Measurements from ENCODE around the gene DRC1. TPM values are rescaled to one million over a fixed set of nuclear protein-coding genes. Genes with fewer than 3 reads are reported as not detected.

The DRC1 gene
- total RNA-seq, 1 experiment from 2014 or later, result not detected

- Histone ChIP-seq H3K79me2 (ENCODE audit: insufficient read depth, low read length) (no peaks in the 10 kb centered on the region), H3K4me1 (ENCODE audit: control insufficient read depth in 1 of 2, insufficient read depth in 2 of 2, low read length in 2 of 2) (peaks cover 0 to 19% of the 10 kb centered on the region in 2 experiments; a peak in 2 of 4 replicates), H3K9me3 (ENCODE audit: control insufficient read depth in 1 of 2, insufficient read depth in 1 of 2, low read depth in 1 of 2, low read length in 2 of 2) (no peaks in the 10 kb centered on the region), H3K9ac (ENCODE audit: low read length) (no peak overlapping the region), H2AFZ (ENCODE audit: low read depth, low read length, poor library complexity, severe bottlenecking) (no peak overlapping the region), H3K27me3 (ENCODE audit: insufficient read depth, low read length) (no peaks in the 10 kb centered on the region), H3K4me3 (replicated peaks in 1 of 2; ENCODE audit: low read depth in 1 of 2, low read length in 2 of 2) (no peak overlapping the region), H3K9me2 (ENCODE audit: insufficient read depth) (no peaks in the 10 kb centered on the region), H3K27ac (ENCODE audit: low read depth, low read length) (no peak overlapping the region), H4K20me1 (ENCODE audit: insufficient read depth) (no peaks in the 10 kb centered on the region), H3K36me3 (ENCODE audit: control insufficient read depth in 1 of 2, insufficient read depth in 2 of 2, low read length in 2 of 2) (no peaks in the 10 kb centered on the region), H3K4me2 (ENCODE audit: low read length) (peak overlapping the region; percentile 56)
- BruUV-seq (replicated peaks), result no TSS peak
- DNase-seq (ENCODE audit: low read depth, low spot score), result no peak
- POLR2A ChIA-PET, result no interaction called here
- TF ChIP-seq POLR2A (IDR thresholded peaks at IDR 0.05; ENCODE audit: borderline replicate concordance, extremely low read depth, insufficient read depth, insufficient read length) (no peak), CBX3 (IDR thresholded peaks at IDR 0.05; ENCODE audit: low read depth) (no peak), POLR2AphosphoS5 (IDR thresholded peaks at IDR 0.05; ENCODE audit: low read depth, low read length) (no peak), EZH2phosphoT487 (IDR thresholded peaks at IDR 0.05; ENCODE audit: borderline replicate concordance) (no peak), TCF7L2 (IDR thresholded peaks at IDR 0.05; ENCODE audit: borderline replicate concordance, extremely low read depth, insufficient read depth, insufficient read length) (no peak), SRF (IDR thresholded peaks at IDR 0.05; ENCODE audit: low read depth) (no peak), SIN3A (IDR thresholded peaks at IDR 0.05; ENCODE audit: low read depth) (no peak), MAX (IDR thresholded peaks at IDR 0.05) (no peak)
- TF ChIP-seq, protein P1, sequence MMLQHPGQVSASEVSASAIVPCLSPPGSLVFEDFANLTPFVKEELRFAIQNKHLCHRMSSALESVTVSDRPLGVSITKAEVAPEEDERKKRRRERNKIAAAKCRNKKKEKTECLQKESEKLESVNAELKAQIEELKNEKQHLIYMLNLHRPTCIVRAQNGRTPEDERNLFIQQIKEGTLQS (IDR thresholded peaks at IDR 0.05), result no peak
- RAD21 ChIA-PET (ENCODE audit: low non-redundant PET in 1 of 2, low total read pairs in 2 of 2, uncharacterized antibody in 2 of 2, unreplicated experiment in 2 of 2), result no interaction called here
- 0 out of 2 replicates have a peak, but pooled peaks have one; percentile 15 for ATAC-seq
- intact Hi-C loops (cut with micrococcal nuclease), result no loop called here
- CTCF ChIA-PET, result no interaction called here
Observed at GRCh38 chr2:26456440-26457250, 54.9 kb downstream of the DRC1 start.

DNA sequence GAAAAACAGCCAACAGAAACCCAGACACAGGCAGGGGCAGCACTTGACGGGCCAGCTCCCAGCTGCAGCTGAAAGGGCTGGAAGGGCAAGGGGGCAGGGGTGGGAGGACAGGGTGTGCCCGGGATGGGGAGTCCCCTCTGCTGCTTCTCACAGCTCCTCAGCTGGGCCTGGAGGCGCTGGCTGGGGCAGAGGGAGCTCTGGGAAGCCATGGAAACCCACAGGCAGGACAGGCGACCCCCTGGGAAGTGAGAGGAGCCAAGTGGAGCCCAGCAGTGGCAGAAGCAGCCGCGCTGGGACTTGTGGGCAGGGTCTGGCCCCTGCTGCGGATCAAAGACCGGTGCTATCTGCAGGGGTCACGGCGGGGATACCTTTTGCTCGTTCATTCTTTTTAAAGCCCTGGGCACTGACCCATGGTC lies 55.5 kb downstream of the DRC1 start:
- Histone ChIP-seq H3K9me3 (ENCODE audit: control insufficient read depth in 1 of 2, insufficient read depth in 1 of 2, low read depth in 1 of 2, low read length in 2 of 2) (no peaks in the 10 kb centered on the region), H3K4me1 (ENCODE audit: control insufficient read depth in 1 of 2, insufficient read depth in 2 of 2, low read length in 2 of 2) (peaks cover 0 to 25% of the 10 kb centered on the region in 2 experiments; a peak in 2 of 4 replicates), H3K9me2 (ENCODE audit: insufficient read depth) (no peaks in the 10 kb centered on the region), H3K27ac (ENCODE audit: low read depth, low read length) (no peak overlapping the region), H3K4me3 (replicated peaks in 1 of 2; ENCODE audit: low read depth in 1 of 2, low read length in 2 of 2) (no peak overlapping the region), H2AFZ (ENCODE audit: low read depth, low read length, poor library complexity, severe bottlenecking) (no peak overlapping the region), H3K4me2 (ENCODE audit: low read length) (peak overlapping the region; percentile 56), H3K9ac (ENCODE audit: low read length) (no peak overlapping the region), H4K20me1 (ENCODE audit: insufficient read depth) (no peaks in the 10 kb centered on the region), H3K27me3 (ENCODE audit: insufficient read depth, low read length) (no peaks in the 10 kb centered on the region), H3K79me2 (ENCODE audit: insufficient read depth, low read length) (no peaks in the 10 kb centered on the region), H3K36me3 (ENCODE audit: control insufficient read depth in 1 of 2, insufficient read depth in 2 of 2, low read length in 2 of 2) (no peaks in the 10 kb centered on the region)
- ChIA-PET POLR2A (no interaction called here), RAD21 (ENCODE audit: low non-redundant PET in 1 of 2, low total read pairs in 2 of 2, uncharacterized antibody in 2 of 2, unreplicated experiment in 2 of 2) (no interaction called here), CTCF (no interaction called here)
- no peak for TF ChIP-seq SIN3A (IDR thresholded peaks at IDR 0.05; ENCODE audit: low read depth)
- no peak for TF ChIP-seq TCF7L2 (IDR thresholded peaks at IDR 0.05; ENCODE audit: borderline replicate concordance, extremely low read depth, insufficient read depth, insufficient read length)
- TF ChIP-seq EZH2phosphoT487 (IDR thresholded peaks at IDR 0.05; ENCODE audit: borderline replicate concordance), result no peak
- no peak for TF ChIP-seq FOSL1 (IDR thresholded peaks at IDR 0.05; ENCODE audit: low read depth)
- TF ChIP-seq EZH2 (IDR thresholded peaks at IDR 0.05), result no peak
- no peak for TF ChIP-seq ELF1 (IDR thresholded peaks at IDR 0.05; ENCODE audit: borderline replicate concordance, low read depth)
- no peak for TF ChIP-seq ZBTB33 (IDR thresholded peaks at IDR 0.05; ENCODE audit: extremely low read depth, insufficient replicate concordance, low read length)
- DNase-seq (ENCODE audit: low read depth, low spot score) (no peak), ATAC-seq (no peak)
- BruUV-seq (replicated peaks), result no TSS peak
- intact Hi-C loops (cut with micrococcal nuclease), result no loop called here
